ENCODE data around the gene STPG2. TPM values are rescaled to one million over a fixed set of nuclear protein-coding genes. Genes with fewer than 3 reads are reported as not detected.

Gene STPG2
- total and polyA plus RNA-seq, 2 donors (not counting 1 experiment from before 2014, with no cell fraction given) = 0.13 to 0.49 TPM

- H3K4me3 Mint-ChIP-seq = no peak overlapping the region
- WGBS (ENCODE audit: insufficient coverage) = no CpG with 5 or more reads among the region's 1 CpG
Observed at GRCh38 chr4:97670703-97671269, 472.5 kb downstream of the STPG2 start.

GRCh38 chr4:97665553-97665952 lies 477.7 kb downstream of the STPG2 start:
- Mint-ChIP-seq H3K27ac (no peak overlapping the region), H3K4me1 (no peaks in the 10 kb centered on the region), H3K9me3 (ENCODE audit: insufficient read depth) (no peaks in the 10 kb centered on the region), H3K27me3 (no peaks in the 10 kb centered on the region), H3K4me3 (no peak overlapping the region)
- no peak overlapping the region for H3K4me3 ChIP-seq (ENCODE audit: control extremely low read depth in 1 of 5, extremely low read depth in 1 of 5, insufficient read depth in 1 of 5, low read depth in 2 of 5, low read length in 4 of 5)
- H3K4me2 ChIP-seq (replicated peaks; ENCODE audit: low read depth, low read length, poor library complexity, severe bottlenecking) = no peak overlapping the region
- peaks cover 0 to 17% (median 0%) of the 10 kb centered on the region in 3 donors for H3K9me3 ChIP-seq (ENCODE audit: control extremely low read depth in 1 of 3, control insufficient read depth in 2 of 3, insufficient read depth in 1 of 3, low read length in 2 of 3)
- no peak overlapping the region for H2AFZ ChIP-seq (ENCODE audit: insufficient read depth, low read depth, low read length, poor library complexity, severe bottlenecking)
- H3K4me1 ChIP-seq (ENCODE audit: control insufficient read depth in 2 of 2, insufficient read depth in 2 of 2, low read length in 2 of 2) = no peaks in the 10 kb centered on the region
- H3K27ac ChIP-seq (ENCODE audit: low read length in 2 of 2) = no peak overlapping the region
- H3K36me3 ChIP-seq (replicated peaks in 1 of 2; ENCODE audit: control extremely low read depth in 1 of 2, control insufficient read depth in 1 of 2, extremely low read depth in 1 of 2, insufficient read depth in 2 of 2, low read length in 1 of 2) = no peaks in the 10 kb centered on the region
- H3K79me2 ChIP-seq (ENCODE audit: control insufficient read depth, insufficient read depth, low read length) = no peaks in the 10 kb centered on the region
- ChIA-PET CTCF (no interaction called here), POLR2A (no interaction called here)
- WGBS (ENCODE audit: insufficient coverage) = 100% methylated on average over 2 of the region's 4 CpGs
- H3K9ac ChIP-seq (ENCODE audit: low read length) = no peak overlapping the region
- H3K27me3 ChIP-seq (replicated peaks in 1 of 4; ENCODE audit: control extremely low read depth in 1 of 4, control insufficient read depth in 3 of 4, insufficient read depth in 4 of 4, low read length in 3 of 4) = no peaks in the 10 kb centered on the region
- TF ChIP-seq CTCF (IDR thresholded peaks at IDR 0.05) (no peak), EZH2 (IDR thresholded peaks at IDR 0.05; ENCODE audit: borderline replicate concordance, insufficient read depth, low read depth, low read length, poor library complexity, severe bottlenecking) (no peak)
- no peak for DNase-seq
- intact Hi-C loops (cut with micrococcal nuclease) = no loop called here
- H4K20me1 ChIP-seq (ENCODE audit: control insufficient read depth, insufficient read depth, low read length, poor library complexity, severe bottlenecking) = no peaks in the 10 kb centered on the region
- no peak for ATAC-seq (ENCODE audit: low read depth)

More at GRCh38 chr4:97670703-97671269, 472.5 kb downstream of the STPG2 start:
- intact Hi-C loops (cut with micrococcal nuclease) = no loop called here
- Histone ChIP-seq H4K20me1 (ENCODE audit: control insufficient read depth, insufficient read depth, low read length, poor library complexity, severe bottlenecking) (no peaks in the 10 kb centered on the region), H3K4me1 (ENCODE audit: control insufficient read depth in 2 of 2, insufficient read depth in 2 of 2, low read length in 2 of 2) (no peaks in the 10 kb centered on the region), H3K36me3 (replicated peaks in 1 of 2; ENCODE audit: control extremely low read depth in 1 of 2, control insufficient read depth in 1 of 2, extremely low read depth in 1 of 2, insufficient read depth in 2 of 2, low read length in 1 of 2) (no peaks in the 10 kb centered on the region), H3K9me3 (ENCODE audit: control extremely low read depth in 1 of 3, control insufficient read depth in 2 of 3, insufficient read depth in 1 of 3, low read length in 2 of 3) (peaks cover 0 to 4% (median 0%) of the 10 kb centered on the region in 3 donors), H3K4me3 (ENCODE audit: control extremely low read depth in 1 of 5, extremely low read depth in 1 of 5, insufficient read depth in 1 of 5, low read depth in 2 of 5, low read length in 4 of 5) (no peak overlapping the region), H3K4me2 (replicated peaks; ENCODE audit: low read depth, low read length, poor library complexity, severe bottlenecking) (no peak overlapping the region), H3K27ac (ENCODE audit: low read length in 2 of 2) (no peak overlapping the region), H3K27me3 (replicated peaks in 1 of 4; ENCODE audit: control extremely low read depth in 1 of 4, control insufficient read depth in 3 of 4, insufficient read depth in 4 of 4, low read length in 3 of 4) (no peaks in the 10 kb centered on the region), H3K79me2 (ENCODE audit: control insufficient read depth, insufficient read depth, low read length) (no peaks in the 10 kb centered on the region), H2AFZ (ENCODE audit: insufficient read depth, low read depth, low read length, poor library complexity, severe bottlenecking) (no peak overlapping the region), H3K9ac (ENCODE audit: low read length) (no peak overlapping the region)
- Mint-ChIP-seq H3K27ac (no peak overlapping the region), H3K27me3 (no peaks in the 10 kb centered on the region), H3K4me1 (no peaks in the 10 kb centered on the region), H3K9me3 (ENCODE audit: insufficient read depth) (no peaks in the 10 kb centered on the region)
- ChIA-PET POLR2A (no interaction called here), CTCF (no interaction called here)
- TF ChIP-seq EZH2 (IDR thresholded peaks at IDR 0.05; ENCODE audit: borderline replicate concordance, insufficient read depth, low read depth, low read length, poor library complexity, severe bottlenecking) (no peak), CTCF (IDR thresholded peaks at IDR 0.05) (no peak)
- DNase-seq = no peak
- ATAC-seq (ENCODE audit: low read depth) = no peak

Measured in B cell (primary cell).